HepG2 (cell line): Measurements from ENCODE around the gene ARAP3. TPM values are rescaled to one million over a fixed set of nuclear protein-coding genes. Genes with fewer than 3 reads are reported as not detected.

Experiments used
- BRD4 ChIP-seq: sonication (generic); formaldehyde crosslinking; IDR thresholded peaks from 2 replicates; pipeline ENCODE4 v1.4.0; 2020; ENCODE audit warnings: missing genetic modification reagents
- CHCHD3 ChIP-seq: sonication (generic); formaldehyde crosslinking; IDR thresholded peaks from 2 replicates; pipeline ENCODE4 v1.8.0; 2022; ENCODE audit warnings: mild to moderate bottlenecking, missing genetic modification reagents, moderate library complexity
- GFI1 ChIP-seq: sonication (generic); formaldehyde crosslinking; IDR thresholded peaks from 2 replicates; pipeline ENCODE4 v1.5.0; 2020; ENCODE audit warnings: missing genetic modification reagents, mild to moderate bottlenecking, borderline replicate concordance
- MAZ ChIP-seq, 2 experiments: sonication (generic) in 1 of 2; formaldehyde crosslinking in 1 of 2; IDR thresholded peaks; 2 replicates each; pipeline versions ENCODE4 v1.5.0 to v1.6.1; 2012 to 2020; ENCODE audit warnings: low read depth in 2 of 2, mild to moderate bottlenecking in 2 of 2, borderline replicate concordance in 1 of 2, improper control_type of control experiment in 1 of 2, low read length in 1 of 2, missing genetic modification reagents in 1 of 2, moderate library complexity in 1 of 2
- PTBP1 ChIP-seq: fragments of 200-400 bp; formaldehyde crosslinking; IDR thresholded peaks from 2 replicates; pipeline ENCODE4 v1.6.1; 2018; ENCODE audit warnings: low read length, low read depth; ENCODE audit not compliant: poor library complexity, severe bottlenecking
- RXRA ChIP-seq: sonication (generic); formaldehyde crosslinking; IDR thresholded peaks from 2 replicates; pipeline ENCODE4 v1.5.1; 2020; ENCODE audit warnings: missing genetic modification reagents
- SMAD9 ChIP-seq: sonication (generic); formaldehyde crosslinking; IDR thresholded peaks from 2 replicates; pipeline ENCODE4 v1.5.1; 2020; ENCODE audit warnings: mild to moderate bottlenecking, missing genetic modification reagents
- TAF1 ChIP-seq: sonication (generic); formaldehyde crosslinking; IDR thresholded peaks from 2 replicates; pipeline ENCODE4 v1.4.0; 2020; ENCODE audit warnings: missing genetic modification reagents
- ZC3H4 ChIP-seq: sonication (generic); formaldehyde crosslinking; IDR thresholded peaks from 2 replicates; pipeline ENCODE4 v1.4.0; 2020; ENCODE audit warnings: missing genetic modification reagents, borderline replicate concordance
- ZNF543 ChIP-seq: sonication (generic); formaldehyde crosslinking; IDR thresholded peaks from 2 replicates; pipeline ENCODE4 v1.4.0; 2020; ENCODE audit warnings: mild to moderate bottlenecking, missing genetic modification reagents
- polyA plus RNA-seq, 8 experiments: library from polyadenylated mRNA; depleted of rRNA in 3 of 8; stranded (reverse) in 7 of 8; unstranded in 1 of 8; fragments of >200 nt; fragmentation: Illumina TruSeq in 4 of 8; extraction: Trizol in 4 of 8; gene quantifications; 2 replicates each; pipeline versions ENCODE4 v1.2.1 to v1.2.3, GENCODE V29; 2011 to 2016; ENCODE audit warnings: low read depth in 4 of 8, missing spikeins in 1 of 8, mixed read lengths in 1 of 8; ENCODE audit not compliant: insufficient read depth in 1 of 8
- total RNA-seq, 5 experiments: library from RNA; depleted of rRNA; stranded (reverse); fragments of >200 nt; fragmentation: Illumina TruSeq; extraction: Trizol; gene quantifications; 2 replicates each; pipeline ENCODE4 v1.2.3, GENCODE V29; 2016; ENCODE audit warnings: low read depth in 1 of 5
- TF ChIP-seq, protein P1 (sequence below): sonication (generic); formaldehyde crosslinking; IDR thresholded peaks from 2 replicates; pipeline ENCODE4 v1.4.0; 2020; ENCODE audit warnings: missing genetic modification reagents
- TF ChIP-seq, protein P2 (sequence below): sonication (generic); IDR thresholded peaks from 2 replicates; pipeline ENCODE4 v1.6.1; 2016; ENCODE audit warnings: low read depth, borderline replicate concordance
- TF ChIP-seq, protein P3 (sequence below): sonication (generic); formaldehyde crosslinking; IDR thresholded peaks from 2 replicates; pipeline ENCODE4 v1.4.0; 2020; ENCODE audit warnings: missing genetic modification reagents, borderline replicate concordance
- TF ChIP-seq, protein P4 (sequence below), 2 experiments: sonication (generic) in 1 of 2; formaldehyde crosslinking in 1 of 2; IDR thresholded peaks; 2 replicates each; pipeline versions ENCODE4 v1.4.0 to v1.6.1; 2016 to 2020; ENCODE audit warnings: borderline replicate concordance in 1 of 2, low read depth in 1 of 2, mild to moderate bottlenecking in 1 of 2, missing genetic modification reagents in 1 of 2
- TF ChIP-seq, protein P5 (sequence below): sonication (generic); formaldehyde crosslinking; IDR thresholded peaks from 2 replicates; pipeline ENCODE4 v1.5.0; 2020; ENCODE audit warnings: mild to moderate bottlenecking, missing genetic modification reagents

The ARAP3 gene
- total and polyA plus RNA-seq, 2 of the 13 experiments (the other 11 are each of a cell fraction or from before 2014, with no cell fraction given), result 0.25 TPM; not detected in 1

DNA sequence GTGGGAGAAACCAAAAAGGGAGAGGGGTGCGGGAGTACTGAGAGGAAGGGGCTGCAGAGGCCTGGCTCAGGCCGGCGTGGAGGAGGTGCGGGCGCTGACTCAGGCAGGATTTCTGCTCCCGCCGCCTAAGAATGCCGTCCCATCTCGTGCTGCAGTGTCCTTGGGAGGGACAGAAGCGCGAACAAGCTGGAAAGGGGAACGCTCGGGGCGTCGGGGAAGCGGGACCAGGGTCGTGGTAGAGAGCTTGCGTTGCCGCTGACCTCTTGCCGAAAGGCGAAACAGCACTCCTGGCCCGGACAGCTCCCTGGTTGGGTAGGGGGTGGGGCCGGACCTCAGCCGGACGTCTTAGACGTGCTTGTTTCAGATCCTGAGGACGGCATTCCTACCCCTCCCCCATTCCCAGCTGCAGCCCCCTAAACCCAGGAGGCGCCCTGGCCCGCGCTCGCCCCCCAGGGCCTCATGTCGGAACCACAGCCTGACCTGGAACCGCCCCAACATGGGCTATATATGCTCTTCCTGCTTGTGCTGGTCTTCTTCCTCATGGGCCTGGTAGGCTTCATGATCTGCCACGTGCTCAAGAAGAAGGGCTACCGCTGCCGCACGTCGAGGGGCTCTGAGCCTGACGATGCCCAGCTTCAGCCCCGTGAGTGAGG lies 44.1 kb downstream of the ARAP3 start (continued):
- TF ChIP-seq, protein P1, sequence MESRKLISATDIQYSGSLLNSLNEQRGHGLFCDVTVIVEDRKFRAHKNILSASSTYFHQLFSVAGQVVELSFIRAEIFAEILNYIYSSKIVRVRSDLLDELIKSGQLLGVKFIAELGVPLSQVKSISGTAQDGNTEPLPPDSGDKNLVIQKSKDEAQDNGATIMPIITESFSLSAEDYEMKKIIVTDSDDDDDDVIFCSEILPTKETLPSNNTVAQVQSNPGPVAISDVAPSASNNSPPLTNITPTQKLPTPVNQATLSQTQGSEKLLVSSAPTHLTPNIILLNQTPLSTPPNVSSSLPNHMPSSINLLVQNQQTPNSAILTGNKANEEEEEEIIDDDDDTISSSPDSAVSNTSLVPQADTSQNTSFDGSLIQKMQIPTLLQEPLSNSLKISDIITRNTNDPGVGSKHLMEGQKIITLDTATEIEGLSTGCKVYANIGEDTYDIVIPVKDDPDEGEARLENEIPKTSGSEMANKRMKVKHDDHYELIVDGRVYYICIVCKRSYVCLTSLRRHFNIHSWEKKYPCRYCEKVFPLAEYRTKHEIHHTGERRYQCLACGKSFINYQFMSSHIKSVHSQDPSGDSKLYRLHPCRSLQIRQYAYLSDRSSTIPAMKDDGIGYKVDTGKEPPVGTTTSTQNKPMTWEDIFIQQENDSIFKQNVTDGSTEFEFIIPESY (CRISPR knock-in tag), result no peak
- TF ChIP-seq ZNF543 (CRISPR knock-in tag), result no peak
- TF ChIP-seq, protein P2, sequence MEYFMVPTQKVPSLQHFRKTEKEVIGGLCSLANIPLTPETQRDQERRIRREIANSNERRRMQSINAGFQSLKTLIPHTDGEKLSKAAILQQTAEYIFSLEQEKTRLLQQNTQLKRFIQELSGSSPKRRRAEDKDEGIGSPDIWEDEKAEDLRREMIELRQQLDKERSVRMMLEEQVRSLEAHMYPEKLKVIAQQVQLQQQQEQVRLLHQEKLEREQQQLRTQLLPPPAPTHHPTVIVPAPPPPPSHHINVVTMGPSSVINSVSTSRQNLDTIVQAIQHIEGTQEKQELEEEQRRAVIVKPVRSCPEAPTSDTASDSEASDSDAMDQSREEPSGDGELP, result 0 out of 2 replicates have a peak, but pooled peaks have one; percentile 42
- TF ChIP-seq SMAD9 (CRISPR knock-in tag), result no peak
- TF ChIP-seq, protein P3, sequence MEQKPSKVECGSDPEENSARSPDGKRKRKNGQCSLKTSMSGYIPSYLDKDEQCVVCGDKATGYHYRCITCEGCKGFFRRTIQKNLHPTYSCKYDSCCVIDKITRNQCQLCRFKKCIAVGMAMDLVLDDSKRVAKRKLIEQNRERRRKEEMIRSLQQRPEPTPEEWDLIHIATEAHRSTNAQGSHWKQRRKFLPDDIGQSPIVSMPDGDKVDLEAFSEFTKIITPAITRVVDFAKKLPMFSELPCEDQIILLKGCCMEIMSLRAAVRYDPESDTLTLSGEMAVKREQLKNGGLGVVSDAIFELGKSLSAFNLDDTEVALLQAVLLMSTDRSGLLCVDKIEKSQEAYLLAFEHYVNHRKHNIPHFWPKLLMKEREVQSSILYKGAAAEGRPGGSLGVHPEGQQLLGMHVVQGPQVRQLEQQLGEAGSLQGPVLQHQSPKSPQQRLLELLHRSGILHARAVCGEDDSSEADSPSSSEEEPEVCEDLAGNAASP (CRISPR knock-in tag), result no peak
- 0 out of 2 replicates have a peak, but pooled peaks have one; percentile 23 for TF ChIP-seq MAZ (IDR thresholded peaks at IDR 0.05; ENCODE audit: borderline replicate concordance, low read depth, low read length)
- TF ChIP-seq MAZ (CRISPR knock-in tag; IDR thresholded peaks at IDR 0.05; ENCODE audit: low read depth), result no peak
- no peak for TF ChIP-seq PTBP1
- TF ChIP-seq, protein P4, sequence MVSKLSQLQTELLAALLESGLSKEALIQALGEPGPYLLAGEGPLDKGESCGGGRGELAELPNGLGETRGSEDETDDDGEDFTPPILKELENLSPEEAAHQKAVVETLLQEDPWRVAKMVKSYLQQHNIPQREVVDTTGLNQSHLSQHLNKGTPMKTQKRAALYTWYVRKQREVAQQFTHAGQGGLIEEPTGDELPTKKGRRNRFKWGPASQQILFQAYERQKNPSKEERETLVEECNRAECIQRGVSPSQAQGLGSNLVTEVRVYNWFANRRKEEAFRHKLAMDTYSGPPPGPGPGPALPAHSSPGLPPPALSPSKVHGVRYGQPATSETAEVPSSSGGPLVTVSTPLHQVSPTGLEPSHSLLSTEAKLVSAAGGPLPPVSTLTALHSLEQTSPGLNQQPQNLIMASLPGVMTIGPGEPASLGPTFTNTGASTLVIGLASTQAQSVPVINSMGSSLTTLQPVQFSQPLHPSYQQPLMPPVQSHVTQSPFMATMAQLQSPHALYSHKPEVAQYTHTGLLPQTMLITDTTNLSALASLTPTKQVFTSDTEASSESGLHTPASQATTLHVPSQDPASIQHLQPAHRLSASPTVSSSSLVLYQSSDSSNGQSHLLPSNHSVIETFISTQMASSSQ (IDR thresholded peaks at IDR 0.05; ENCODE audit: low read depth), result no peak
- TF ChIP-seq, protein P4 (CRISPR knock-in tag; IDR thresholded peaks at IDR 0.05; ENCODE audit: borderline replicate concordance), result no peak
- no peak for TF ChIP-seq GFI1 (CRISPR knock-in tag)
- TF ChIP-seq, protein P5, sequence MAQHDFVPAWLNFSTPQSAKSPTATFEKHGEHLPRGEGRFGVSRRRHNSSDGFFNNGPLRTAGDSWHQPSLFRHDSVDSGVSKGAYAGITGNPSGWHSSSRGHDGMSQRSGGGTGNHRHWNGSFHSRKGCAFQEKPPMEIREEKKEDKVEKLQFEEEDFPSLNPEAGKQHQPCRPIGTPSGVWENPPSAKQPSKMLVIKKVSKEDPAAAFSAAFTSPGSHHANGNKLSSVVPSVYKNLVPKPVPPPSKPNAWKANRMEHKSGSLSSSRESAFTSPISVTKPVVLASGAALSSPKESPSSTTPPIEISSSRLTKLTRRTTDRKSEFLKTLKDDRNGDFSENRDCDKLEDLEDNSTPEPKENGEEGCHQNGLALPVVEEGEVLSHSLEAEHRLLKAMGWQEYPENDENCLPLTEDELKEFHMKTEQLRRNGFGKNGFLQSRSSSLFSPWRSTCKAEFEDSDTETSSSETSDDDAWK (CRISPR knock-in tag), result no peak
- TF ChIP-seq ZC3H4 (CRISPR knock-in tag), result 0 out of 2 replicates have a peak, but pooled peaks have one; percentile 35
- TF ChIP-seq RXRA (CRISPR knock-in tag), result peak; percentile 21; the same call in 1 of the 2 replicates
- no peak for TF ChIP-seq CHCHD3 (CRISPR knock-in tag)
- TF ChIP-seq BRD4 (CRISPR knock-in tag), result no peak
- TF ChIP-seq TAF1 (CRISPR knock-in tag), result no peak
